Choroid plexus epithelial cell (primary cell): ENCODE measurements around the gene RABEP2.

Source experiments
- DNase-seq: peaks from one replicate; pipeline ENCODE4 v3.0.0-alpha.2; 2010; ENCODE audit warnings: low read depth
- H3K4me3 ChIP-seq: 2 replicates; pipeline ENCODE4 v1.5.1; 2011; ENCODE audit warnings: low read depth, mild to moderate bottlenecking, control low read depth, low read length, moderate library complexity
- TF ChIP-seq, protein P1 (sequence below): conservative IDR thresholded peaks from 2 replicates; pipeline ENCODE4 v1.5.1; 2011; ENCODE audit warnings: low read depth, mild to moderate bottlenecking, control low read depth, inconsistent platforms, low read length, moderate library complexity

RABEP2 gene

DNA sequence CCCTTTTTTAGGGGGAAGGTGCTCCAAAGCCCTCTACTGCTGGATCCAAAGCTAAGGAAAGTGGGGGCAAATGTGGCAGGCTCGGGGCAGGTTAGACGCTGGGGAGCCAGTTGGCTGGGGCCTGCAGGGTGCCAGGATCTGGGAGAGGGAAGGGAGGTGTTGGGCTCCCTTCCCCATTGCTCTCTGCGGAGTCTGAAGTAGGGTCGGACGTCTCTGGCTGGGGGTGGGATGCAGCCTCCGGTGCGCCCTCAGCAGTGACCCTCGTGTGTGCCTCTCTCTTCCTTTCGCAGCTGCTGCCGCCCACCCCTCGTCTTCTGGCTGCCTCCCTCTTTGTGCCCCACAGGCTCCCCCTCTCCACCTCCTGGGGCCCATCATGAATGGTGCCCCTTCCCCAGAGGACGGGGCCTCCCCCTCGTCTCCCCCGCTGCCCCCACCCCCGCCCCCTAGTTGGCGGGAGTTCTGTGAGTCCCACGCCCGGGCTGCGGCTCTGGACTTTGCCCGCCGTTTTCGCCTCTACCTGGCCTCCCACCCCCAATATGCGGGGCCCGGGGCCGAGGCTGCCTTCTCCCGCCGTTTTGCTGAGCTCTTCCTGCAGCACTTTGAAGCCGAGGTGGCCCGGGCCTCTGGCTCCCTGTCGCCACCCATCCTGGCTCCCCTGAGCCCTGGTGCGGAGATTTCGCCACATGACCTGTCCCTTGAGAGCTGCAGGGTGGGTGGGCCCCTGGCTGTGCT lies 59.1 kb downstream of the RABEP2 start:
- H3K4me3 ChIP-seq = no peak overlapping the region
- DNase-seq = no peak
- TF ChIP-seq, protein P1, sequence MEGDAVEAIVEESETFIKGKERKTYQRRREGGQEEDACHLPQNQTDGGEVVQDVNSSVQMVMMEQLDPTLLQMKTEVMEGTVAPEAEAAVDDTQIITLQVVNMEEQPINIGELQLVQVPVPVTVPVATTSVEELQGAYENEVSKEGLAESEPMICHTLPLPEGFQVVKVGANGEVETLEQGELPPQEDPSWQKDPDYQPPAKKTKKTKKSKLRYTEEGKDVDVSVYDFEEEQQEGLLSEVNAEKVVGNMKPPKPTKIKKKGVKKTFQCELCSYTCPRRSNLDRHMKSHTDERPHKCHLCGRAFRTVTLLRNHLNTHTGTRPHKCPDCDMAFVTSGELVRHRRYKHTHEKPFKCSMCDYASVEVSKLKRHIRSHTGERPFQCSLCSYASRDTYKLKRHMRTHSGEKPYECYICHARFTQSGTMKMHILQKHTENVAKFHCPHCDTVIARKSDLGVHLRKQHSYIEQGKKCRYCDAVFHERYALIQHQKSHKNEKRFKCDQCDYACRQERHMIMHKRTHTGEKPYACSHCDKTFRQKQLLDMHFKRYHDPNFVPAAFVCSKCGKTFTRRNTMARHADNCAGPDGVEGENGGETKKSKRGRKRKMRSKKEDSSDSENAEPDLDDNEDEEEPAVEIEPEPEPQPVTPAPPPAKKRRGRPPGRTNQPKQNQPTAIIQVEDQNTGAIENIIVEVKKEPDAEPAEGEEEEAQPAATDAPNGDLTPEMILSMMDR = no peak

DNA sequence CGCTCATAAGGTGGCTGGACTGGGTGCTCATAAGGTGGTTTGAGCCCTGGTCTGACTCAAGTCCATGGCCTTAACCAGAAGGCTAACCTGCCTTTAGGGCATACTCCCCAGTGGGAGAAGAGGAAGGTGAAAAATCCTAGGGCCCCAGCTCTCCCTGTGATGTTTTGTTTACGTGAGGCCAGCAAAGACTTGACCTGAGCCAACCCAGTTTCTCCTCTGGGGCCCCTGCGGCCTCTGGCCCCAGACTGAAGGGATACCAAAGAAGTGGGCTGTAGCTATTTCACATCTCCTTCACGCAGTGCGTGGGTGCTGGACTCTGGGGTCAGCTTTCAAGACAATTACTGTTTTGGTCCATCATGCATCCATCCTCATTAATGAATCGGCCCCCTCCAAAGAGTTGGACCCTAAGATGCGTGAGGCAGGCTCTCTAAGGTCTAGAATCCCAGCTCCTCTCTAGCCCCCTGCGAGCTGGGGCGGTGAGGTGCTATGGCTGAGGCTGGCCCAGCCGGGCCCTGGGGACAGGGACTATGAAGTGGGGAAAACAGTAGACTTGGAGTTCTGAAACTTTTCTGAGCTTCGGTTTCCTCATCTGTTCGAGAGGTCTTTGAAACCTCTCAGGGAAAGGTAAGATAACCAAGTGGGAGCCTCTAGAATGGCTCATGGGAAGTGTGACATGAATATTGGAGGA lies 59.9 kb downstream of the RABEP2 start:
- H3K4me3 ChIP-seq = peak overlapping the region; percentile 77
- DNase-seq = no peak
- TF ChIP-seq, protein P1 = no peak

DNA sequence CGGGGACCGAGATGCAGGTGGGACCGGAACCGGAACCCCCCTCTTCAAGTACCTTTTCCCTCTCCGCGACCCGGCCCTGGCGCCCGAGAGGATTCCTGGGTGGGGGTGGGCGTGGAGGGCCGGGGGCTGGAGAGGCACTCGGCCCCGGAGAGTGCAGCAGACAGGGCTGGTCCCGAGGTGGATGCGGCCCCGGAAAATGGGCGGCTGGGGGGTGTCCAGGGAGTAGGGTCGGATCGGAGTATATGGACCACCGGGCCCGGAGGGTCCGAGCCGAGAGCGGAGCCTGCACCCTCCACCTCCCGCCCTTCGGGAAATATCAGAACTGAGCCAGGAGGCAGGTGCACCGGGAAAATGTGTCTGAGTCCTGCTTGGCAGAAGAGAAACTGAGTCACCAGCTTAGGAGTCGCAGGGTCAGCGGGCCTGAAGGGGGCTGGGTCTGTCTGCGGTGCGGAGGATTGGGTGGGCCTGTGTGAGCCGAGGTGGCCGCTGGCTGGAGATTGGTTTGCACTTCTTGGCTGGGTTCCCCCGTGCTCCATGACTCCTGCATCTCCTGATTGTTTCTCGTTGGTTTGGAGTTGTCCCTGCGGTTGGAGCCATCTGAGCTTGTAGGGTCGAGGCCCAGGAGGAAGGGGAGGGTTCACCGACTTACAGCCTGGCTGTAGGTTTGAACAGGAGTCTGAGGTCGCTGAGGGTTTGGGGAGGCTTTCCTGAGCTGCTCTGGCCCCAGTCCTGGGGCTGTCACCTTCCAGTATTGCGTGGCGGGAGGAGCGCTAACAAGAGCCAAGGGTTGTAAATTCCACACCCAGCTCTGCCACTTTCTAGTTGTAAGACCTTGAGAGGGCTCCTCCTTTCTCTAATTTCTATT lies 60.9 kb downstream of the RABEP2 start:
- DNase-seq = peak; percentile 59

DNA sequence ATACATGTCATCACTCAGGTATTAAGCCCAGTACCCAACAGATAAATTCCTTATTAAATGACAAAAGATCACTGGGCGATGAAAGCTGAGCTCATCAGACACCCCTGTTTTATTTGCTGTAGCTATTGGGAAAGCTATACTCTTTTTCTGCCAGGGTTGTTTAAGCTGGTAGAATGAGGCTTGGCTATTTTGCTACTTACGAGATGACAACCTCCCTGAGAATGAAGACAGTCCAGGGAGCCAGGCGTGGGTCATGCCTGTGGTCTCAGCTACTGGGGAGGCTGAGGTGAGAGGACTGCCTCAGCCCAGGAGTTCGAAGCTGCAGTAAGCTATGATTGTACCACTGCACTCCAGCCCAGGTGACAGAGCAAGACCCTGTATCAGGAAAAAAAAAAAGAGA lies 65.7 kb downstream of the RABEP2 start:
- DNase-seq = no peak
- TF ChIP-seq, protein P1 = no peak
- no peak overlapping the region for H3K4me3 ChIP-seq

More for the DNA sequence above, 60.9 kb downstream of the RABEP2 start:
- peak overlapping the region; percentile 77 for H3K4me3 ChIP-seq
- TF ChIP-seq, protein P1 = no peak

DNA sequence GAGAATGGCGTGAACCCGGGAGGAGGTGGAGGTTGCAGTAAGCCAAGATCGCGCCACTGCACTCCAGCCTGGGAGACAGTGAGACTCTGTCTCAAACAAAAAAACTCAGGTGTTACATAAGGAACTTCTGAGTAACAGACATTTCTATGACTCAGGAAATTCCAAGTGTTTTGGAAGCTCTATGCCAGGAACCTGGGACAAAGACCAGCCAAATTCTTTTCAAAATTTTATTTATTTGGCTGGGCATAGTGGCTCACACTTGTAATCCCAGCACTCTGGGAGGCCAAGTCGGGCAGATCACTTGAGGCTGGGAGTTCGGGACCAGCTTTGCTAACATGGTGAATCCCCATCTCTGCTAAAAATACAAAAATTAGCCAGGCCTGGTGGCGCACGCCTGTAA lies 66.6 kb downstream of the RABEP2 start:
- no peak for DNase-seq
- TF ChIP-seq, protein P1 = no peak
- H3K4me3 ChIP-seq = no peak overlapping the region
